Activated T-helper 9 cell treated with anti-CD3 and anti-CD28 coated beads, Interleukin-2, amount 50 U/mL, for 16 hours (primary cell): ENCODE results near the gene CPNE8.

Experiments used
- DNase-seq: peaks from one replicate; pipeline ENCODE4 v3.0.0-alpha.2; 2020; ENCODE audit warnings: low read depth

CPNE8 gene

DNA sequence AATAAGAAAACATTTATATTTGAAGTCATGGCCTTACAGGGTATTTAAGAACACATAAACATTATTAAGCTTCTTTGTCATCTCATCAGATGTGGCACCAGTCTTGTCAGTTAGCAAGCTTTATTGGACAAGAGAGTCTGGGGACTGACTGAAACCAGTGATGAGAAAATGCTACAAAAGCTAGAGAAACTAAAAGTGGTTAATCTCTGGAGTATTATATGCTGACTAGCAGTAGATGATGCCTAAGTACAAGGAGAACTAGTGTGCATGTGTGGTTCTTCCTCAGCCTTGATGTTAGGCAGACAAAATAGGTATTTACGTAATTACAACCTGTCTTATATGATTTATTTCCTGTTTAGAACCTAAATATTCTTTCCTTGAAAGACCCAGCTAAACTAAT lies 176.5 kb downstream of the CPNE8 start:
- DNase-seq, result no peak

DNA sequence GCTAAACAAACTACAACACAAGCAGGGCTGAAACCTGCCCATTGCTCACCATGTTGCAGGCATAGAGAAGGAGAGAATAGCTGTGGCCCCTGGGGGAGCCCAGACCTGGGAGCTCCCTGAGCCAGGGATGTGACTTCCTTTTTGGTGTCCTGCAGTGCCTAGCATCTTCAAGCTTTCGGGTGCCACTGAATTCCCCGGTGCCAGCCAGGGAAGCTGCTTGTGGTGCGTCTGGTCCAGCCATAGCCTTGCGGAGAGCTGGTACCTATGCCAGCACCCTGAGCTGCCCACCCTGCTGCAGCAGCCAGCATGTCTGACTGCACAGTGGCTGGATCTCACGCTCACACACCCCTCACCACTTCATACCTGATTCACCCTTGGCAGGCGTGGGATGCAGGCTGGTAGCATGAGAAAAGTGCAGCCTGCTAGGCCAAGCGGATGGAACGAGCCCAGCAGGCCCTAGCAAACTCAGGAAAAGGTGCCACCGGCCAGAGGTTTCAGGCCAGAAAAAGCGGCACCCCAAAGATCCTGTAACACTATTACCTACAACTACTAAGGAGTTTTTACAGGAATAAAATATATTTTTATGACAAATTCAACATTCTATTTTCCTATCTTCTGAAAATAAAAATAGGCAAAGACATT lies 183.7 kb downstream of the CPNE8 start:
- DNase-seq, result no peak

DNA sequence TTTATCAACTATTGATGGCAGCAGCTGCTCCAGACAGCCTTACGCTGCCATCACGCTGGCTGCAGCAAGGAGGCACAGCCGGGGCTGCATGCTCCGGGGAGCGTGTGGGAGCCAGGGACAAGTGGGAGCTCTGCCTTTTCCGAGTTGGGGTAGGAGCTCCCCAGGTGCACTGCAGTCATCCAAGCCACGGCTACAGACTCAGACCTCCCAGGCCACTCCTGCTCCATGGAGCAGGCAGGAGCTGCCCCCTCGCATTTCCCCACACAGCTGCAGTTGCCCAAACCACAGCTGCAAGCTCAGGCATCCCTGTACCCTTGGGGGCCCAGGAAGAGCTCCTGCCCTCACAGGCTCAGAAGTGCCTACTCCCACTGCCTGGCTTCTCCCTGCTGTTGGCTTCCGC lies 184.7 kb downstream of the CPNE8 start:
- DNase-seq, result no peak

DNA sequence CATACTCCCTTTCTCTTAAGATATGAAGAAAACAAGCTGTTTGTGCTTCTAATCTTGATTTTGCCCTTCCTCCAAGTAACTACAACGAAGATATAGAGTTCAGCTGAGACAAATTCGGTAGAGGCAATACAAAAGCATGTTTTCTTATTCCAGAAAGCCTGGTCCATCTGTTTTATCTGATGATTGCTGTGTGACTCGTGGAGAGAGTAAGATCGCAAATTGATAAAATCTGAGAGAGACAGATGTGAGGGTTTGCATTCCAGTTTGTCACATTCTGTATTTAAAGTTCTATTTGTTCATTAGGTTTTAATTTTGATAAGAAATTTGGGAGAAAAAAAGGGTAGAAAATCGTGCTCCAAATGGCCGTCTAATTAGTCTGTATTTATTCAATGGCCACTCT lies 192.1 kb downstream of the CPNE8 start:
- no peak for DNase-seq

DNA sequence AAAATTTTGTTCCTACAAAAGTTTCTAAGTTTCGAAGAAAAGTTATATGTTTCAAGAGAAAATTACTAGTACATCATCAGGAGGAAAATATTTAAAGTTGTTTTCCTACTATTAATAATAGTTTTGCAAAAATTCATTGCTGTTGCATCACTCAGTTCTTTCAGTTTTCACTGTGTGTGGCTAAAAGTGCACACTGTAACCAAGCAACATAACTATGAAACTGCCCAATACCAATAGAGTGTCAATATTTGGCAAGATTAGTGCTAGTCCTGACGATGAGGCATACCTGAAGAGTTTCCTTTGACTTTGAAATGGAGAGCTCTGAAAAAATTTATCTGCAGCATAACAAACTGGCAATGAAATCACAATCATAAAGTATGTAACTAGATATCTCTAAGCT lies 194.3 kb downstream of the CPNE8 start:
- DNase-seq, result no peak

DNA sequence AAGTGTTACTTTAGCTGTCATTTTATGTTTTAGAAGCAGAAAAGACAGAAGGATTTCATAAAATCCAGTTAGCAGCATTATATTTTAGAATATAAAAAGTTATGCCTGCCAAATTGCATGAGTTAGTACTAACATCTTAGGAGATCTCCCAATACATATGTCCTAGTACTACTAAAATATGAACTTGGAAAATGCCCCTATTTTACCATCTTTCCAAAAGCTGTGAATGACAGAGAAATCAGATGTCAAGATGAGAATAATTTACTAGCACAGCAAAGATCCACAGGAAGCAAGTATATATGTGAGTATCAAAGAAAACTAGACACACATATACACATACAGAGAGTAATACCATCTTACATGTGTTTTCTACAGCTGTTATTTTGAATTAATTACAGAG lies 196.9 kb downstream of the CPNE8 start:
- DNase-seq, result no peak

DNA sequence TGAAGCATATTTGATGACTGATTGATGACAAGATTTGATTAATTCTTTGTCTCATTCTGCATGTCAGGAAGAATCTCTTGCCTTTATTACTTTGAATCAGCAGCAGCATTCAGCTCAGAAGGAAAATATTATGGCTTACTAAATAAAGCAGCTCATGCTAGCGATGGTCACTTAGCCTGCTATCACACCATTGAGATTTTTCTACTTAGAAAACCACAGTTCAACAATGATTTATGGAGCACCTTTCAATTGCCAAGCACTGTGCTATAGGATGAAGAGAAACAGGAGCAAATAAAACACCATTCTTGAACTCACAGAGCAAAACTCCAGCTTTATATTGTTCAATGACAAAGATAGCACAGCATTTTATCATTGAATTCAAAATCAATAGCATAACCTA lies 197.7 kb downstream of the CPNE8 start:
- DNase-seq, result no peak

DNA sequence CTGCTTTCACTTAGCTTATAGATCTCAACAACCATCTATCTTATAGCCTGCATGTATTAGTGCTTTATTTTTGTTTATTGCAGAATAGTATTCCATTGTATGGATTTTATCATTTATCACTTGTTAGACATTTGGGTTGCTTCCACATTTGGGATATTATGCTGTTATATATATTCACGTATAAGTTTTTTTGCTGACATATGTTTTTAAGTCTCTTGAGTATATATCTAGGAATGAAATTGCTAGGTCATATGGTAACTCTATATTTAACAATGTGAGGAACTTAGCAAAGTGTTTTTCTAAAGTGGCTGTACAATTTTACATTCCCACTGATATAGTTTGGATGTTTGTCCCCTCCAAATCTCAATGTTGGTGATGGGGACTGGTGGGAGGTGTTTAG lies 208.1 kb downstream of the CPNE8 start:
- no peak for DNase-seq

DNA sequence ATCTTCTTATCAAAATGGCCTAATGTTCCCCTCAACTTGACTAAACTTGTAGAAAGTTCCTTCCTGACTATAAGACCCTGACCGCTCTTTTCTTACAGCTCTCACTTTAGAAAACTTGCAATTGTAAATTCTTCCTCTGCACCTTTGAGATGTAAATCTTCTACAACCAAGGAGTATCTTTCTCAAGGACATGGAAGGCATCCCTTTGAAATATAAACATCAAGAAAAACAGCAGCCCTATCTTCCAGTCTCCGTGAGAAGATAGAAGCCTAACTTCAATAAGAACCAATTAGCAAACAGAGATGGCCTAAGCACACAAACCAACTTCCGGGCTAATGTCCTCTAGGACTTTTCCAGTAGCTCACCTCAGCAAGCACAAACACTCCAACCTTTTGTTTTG lies 210.3 kb downstream of the CPNE8 start:
- no peak for DNase-seq

DNA sequence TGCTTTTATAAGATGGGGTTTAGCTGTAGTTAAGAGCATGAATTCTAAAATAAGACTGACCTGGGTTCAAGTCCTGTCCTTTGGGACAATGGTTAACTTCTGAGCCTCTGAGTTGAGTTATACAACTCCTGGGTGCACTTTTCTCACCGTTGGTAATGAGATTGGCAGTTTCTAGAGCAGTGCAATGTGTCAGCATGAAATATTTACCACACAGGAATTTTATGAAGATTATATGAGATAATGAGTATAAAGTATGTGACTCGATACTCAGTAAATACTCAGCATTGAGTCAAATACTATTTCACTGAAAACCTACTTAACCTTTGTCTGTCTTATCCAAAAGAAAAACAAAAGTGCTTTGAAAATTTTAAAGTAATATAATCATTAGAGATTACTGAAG lies 214.2 kb downstream of the CPNE8 start:
- no peak for DNase-seq

DNA sequence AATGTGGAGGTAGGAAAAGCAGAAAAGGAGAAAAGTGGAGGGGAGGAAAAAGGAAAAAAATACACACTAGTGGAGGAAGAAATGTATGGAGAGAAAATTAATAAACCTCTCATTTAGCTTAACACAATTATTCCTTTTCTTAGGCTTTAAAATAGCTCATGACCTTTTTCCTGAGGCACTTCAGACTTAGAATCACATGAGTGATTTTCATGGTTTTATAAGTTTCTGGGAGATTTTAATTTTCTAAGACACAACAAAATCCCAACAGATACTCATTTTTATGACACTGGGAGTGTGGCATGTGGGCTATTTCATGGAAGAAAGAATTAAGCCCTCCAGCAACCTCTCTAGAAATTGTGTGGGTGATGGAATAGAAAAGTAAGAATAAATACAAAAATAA lies 214.7 kb downstream of the CPNE8 start:
- no peak for DNase-seq

DNA sequence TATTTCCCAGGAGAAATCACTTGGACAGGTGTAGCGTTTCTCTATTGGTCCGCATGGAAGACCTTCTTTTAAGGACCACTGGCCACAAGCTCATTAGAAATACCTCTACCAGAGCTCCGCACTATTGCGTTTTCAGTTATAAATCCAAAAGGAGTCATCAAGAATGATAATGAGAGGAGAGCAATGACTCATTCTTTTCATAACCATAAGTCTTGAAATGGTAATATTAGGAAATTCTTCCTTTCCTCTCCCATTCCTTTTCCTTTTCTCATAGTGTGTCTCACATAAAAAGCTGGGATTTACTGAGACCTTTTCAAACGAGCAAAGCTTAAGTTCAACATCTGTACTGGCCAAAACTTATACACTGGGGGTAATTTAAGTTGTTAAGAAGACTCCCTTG lies 215.7 kb downstream of the CPNE8 start:
- DNase-seq, result no peak

DNA sequence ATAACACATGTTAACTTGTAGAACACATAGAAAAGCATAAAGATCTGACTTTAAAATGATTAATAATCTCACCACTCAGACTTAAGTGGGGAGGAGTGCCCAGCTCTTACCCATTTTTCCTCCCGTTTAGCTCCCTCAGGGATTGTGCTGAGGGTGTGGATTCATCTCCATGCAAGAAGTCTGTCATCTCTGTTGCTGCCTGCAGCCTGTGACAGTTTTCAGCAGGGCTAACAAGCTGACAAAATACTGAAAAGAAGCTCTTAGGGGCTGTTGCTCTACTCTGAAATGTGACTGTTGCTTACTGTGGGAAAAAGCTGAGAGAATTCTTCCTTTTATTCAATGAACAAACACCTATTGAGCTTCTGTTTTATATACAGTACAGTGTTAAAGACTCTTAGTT lies 216.2 kb downstream of the CPNE8 start:
- no peak for DNase-seq

DNA sequence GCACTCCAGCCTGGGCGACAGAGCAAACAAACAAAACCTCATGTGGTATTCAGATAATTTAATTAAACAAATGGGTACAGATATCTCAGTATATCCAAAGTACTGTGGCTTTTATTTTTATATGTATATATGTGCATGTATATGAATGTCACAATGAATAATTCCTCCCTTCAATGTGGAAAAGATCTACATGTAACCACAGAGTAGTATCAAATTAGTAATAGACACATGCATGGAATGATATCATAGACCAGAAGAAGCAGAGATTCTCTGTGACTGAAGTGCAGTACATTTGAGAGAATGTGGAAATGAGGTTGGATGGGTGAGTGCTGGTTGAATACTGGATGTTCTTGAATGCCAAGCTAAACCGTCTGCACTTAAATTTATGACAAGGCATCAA lies 222.9 kb downstream of the CPNE8 start:
- no peak for DNase-seq

DNA sequence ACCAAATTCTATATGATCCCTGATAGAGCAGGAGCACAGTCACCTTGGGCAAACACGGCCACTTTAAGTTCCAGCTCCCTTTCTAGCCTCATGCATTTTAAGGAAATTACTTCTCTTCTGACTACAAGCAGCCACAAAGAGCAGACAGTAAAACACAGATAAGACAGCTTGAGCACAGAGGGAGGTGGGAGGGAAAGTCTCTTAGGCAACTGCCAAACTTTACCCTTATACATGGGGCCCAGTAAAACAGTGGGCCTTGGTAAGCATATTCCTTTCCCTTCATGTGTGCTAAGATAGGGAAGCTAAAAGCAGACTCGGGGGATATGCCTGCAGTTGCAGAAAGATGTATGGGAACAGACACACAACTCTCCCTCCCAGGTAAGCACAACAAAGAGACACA lies 235.9 kb downstream of the CPNE8 start:
- DNase-seq, result no peak

DNA sequence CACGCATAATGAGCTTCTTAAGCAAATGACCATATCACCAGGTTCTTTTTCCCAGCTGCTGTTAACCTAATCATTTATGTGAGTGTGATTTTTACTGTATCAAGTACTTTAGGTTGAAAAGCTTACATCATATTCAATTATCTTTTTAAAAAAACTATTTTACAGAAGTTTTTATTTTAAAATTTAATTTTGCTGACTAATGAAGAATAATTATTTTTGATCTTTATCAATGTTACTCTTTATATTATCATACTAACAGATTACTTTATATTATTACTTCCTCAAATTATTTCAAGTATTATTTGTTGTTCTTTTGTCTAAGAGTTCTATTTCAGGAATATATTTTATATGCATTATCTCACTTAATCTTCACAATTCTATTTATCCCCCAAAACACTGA lies 236.3 kb downstream of the CPNE8 start:
- DNase-seq, result no peak

DNA sequence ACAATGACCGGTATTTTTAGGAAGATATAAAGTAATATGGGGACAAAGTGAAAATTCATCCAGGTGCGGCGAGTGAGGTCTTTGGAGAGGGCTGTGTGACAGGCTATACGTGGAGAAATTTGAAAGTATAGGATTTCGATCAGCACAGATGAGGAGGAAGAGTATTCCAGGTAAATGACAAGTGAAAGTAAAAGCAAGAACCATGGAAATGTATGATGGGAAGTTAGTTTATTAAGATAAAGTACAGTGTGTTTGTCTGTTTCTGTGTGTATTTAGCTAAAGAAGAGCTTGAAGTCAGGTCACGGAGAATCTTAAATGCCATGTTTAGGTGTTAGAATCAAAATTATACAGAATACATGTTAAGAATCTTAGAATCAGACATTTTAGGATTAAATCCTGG lies 239.0 kb downstream of the CPNE8 start:
- DNase-seq, result no peak

DNA sequence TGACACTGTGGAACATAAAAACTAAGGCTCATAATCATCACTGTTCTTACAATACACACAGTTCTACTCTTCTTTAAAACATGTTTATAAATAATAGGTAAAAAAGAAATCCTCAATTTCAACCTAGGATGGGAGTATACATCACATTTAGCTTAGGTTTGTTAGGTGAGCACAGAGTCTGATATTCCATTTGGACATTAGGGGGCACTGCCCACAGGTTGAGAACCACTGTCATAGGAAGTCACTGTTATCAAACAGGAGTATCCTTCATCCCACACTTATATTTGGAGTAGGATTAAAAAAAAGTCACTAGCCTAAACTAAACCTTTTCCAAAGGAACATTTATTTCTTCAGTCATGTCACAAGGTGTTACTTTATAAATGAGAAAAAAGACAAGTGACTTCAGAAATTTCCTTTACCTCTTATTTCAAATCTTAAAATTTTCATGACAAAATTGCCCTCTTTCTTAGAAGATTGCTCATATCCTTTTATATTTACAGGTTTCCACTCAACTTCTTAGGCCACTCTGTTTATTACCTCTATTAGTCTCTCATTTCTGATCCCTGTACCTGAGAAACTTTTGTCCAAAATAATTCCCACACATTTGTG lies 240.6 kb downstream of the CPNE8 start:
- no peak for DNase-seq

DNA sequence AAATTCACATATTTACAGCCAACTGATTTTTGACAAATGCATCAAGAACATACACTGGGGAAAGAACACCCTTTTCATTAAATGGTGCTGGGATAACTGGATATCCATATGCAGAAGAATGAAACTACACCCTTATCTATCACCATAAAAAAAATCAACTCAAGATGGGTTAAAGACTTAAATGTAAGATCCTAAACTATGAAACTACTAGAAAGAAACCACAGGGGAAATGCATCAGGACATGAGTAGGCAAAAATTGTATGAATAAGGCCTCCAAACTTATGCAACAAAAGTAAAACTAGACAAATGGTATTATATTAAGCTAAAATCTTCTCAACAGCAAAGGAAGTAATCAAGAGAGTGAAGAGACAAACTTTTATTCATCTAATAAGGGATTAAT lies 242.6 kb downstream of the CPNE8 start:
- no peak for DNase-seq

DNA sequence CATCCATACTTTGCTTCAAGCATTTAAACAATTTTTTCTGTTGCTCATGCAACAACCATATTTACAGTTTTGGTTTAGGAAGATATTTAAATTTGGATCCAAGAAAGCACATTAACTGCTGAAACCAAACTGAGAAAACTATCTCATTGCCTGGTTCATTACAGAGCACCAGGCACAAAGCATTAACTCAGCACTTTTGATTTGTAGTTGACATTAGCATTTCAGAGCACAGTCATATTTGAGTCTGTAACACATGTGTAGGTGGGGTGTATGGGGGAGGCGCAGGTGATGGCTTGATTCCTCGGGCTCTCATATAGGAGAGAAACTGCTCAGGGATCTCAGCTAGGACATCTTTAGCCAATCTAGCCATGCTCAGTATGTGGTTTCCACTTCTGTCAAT lies 251.7 kb downstream of the CPNE8 start:
- no peak for DNase-seq

DNA sequence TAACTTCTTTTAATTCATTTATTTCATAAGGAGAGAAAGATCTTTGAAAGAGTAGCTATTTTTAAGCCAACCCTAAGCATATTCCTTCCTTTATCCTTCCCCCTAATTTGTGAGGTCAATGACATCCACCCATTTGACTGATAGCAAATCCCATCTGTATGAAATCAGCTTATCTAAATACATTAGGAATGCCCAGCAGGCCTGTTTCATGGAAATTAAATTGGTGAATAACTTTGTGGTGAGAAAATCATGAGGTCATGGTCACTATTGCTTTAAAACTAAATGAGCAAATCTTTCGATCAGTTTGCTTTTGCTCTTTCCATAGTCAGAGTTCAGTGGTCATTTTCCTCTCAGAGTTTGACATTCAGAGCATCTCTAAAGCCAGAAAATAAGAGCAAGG lies 256.6 kb downstream of the CPNE8 start:
- no peak for DNase-seq

DNA sequence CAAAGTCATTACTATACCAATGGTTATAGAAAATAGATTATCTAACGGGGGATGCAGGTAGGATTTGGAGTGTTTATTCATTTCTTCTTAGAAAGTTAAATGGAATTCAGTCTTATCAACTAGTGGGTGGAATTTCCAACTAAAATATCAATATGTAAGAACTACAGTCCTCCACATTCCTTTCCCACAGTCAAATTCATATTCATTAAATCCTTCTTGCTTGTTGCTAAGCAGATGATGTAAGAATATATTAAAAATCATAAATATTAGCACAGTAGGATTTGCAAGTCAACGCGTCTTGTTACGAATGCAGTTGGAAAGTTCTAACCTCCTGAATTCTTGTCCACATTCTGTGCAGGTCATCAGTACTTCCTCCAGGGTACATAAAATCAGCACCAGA lies 259.2 kb downstream of the CPNE8 start:
- DNase-seq, result no peak

DNA sequence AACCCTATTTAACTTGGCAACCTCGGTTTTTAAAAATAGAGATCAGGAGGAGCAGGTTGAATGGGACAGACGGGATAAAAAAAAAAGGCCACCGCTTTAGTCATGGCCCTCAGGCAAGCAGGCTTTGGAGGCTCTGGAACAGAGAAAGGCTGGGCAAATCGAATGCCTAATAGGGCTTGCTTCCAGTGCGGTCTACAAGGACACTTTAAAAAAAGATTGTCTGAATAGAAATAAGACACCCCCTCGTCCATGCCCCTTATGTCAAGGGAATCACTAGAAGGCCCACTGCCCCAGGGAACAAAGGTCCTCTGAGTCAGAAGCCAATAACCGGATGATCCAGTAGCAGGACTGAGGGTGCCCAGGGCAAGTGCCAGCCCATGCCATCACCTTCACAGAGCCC lies 265.8 kb downstream of the CPNE8 start:
- DNase-seq, result no peak

DNA sequence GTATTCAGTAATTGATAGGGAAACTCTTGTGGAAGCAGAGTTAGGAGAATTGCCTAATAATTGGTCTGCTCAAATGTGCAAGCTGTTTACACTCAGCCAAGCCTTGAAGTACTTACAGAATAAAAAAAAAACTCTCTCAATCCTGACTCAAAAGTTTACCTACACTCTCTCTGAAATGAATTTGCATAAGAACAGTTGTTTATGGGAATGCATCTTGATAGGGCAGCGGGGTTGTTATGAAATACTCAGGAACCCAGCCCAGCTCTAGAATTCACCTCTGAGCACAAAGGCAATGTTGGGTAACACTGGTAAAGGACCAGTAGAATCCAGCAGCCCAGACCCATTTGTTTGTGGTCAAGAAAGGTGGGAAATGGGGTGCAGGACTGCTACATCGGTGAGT lies 267.0 kb downstream of the CPNE8 start:
- no peak for DNase-seq

DNA sequence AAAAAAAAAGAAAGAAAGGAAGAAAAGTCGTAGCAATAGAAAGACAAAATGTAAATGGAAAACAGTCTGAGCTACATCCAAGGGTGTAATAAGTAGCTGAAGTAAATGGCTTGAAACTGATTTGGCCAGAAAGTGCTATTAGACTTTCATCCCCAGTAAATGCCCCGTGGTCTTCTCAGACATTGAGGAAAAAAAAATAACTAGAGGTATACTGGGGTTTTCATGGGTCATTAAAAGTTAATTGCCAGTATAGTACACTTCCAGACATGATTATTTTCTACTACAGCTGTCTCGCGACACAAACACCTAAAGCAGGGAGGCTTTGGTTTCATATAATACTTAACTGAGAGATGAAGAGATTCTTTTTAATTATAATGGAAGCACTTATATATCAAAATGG lies 271.9 kb downstream of the CPNE8 start:
- no peak for DNase-seq
